ENCODE data around the gene ANXA2.

Gene ANXA2

DNA sequence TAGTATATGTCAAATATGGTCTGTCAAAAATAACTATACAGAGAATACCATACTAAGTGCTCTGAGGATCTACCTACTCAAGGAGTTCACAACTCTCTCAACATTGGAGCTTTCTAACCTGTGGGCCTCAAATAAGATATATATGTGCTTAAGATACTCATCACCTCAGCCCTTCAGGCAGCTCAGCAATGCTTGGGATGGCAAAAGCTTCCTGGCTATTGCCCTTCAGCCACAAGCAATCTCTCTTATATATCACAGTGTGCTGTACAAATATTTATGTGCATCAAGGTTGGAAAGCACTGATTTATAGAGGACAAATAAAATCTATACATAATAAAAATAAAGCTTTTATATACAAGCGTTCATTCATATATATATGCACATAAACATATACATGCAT, 40.9 kb upstream of the ANXA2 start:
- no peak overlapping the region for H3K4me3 ChIP-seq
- intact Hi-C loops (cut with DNase I; ENCODE audit: low total_unique reads) = no loop called here
- H3K27ac ChIP-seq = no peak overlapping the region
- no peaks in the 10 kb centered on the region for H3K9me3 ChIP-seq
- TF ChIP-seq, protein P1, sequence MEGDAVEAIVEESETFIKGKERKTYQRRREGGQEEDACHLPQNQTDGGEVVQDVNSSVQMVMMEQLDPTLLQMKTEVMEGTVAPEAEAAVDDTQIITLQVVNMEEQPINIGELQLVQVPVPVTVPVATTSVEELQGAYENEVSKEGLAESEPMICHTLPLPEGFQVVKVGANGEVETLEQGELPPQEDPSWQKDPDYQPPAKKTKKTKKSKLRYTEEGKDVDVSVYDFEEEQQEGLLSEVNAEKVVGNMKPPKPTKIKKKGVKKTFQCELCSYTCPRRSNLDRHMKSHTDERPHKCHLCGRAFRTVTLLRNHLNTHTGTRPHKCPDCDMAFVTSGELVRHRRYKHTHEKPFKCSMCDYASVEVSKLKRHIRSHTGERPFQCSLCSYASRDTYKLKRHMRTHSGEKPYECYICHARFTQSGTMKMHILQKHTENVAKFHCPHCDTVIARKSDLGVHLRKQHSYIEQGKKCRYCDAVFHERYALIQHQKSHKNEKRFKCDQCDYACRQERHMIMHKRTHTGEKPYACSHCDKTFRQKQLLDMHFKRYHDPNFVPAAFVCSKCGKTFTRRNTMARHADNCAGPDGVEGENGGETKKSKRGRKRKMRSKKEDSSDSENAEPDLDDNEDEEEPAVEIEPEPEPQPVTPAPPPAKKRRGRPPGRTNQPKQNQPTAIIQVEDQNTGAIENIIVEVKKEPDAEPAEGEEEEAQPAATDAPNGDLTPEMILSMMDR (IDR thresholded peaks at IDR 0.05) = no peak
- H3K36me3 ChIP-seq = peaks cover 11 to 51% (median 29%) of the 10 kb centered on the region in 3 donors
- H3K27me3 ChIP-seq = no peaks in the 10 kb centered on the region
- H3K4me1 ChIP-seq = no peaks in the 10 kb centered on the region
- no peak for DNase-seq

DNA sequence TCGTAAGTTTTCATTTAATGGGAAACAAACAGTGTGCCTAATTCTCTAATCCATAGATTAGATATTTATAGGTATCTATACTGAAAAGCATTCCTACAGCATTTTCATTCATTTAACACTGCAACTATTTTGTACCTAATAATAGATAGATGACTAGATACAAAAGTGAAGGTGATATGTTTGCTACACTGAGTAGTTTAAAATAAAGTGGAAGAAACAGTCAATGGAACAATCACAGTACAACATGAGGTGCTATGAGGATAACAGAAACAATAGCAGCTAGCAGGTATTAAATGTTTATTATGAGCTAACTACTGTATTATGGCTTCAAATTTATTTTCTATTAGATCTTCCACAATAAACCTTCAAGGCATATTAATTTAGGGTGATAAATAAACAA, 31.1 kb upstream of the ANXA2 start:
- TF ChIP-seq, protein P1 (IDR thresholded peaks at IDR 0.05) = no peak
- peaks cover 8 to 25% (median 10%) of the 10 kb centered on the region in 4 donors for H3K4me1 ChIP-seq
- no peak overlapping the region for H3K4me3 ChIP-seq
- H3K36me3 ChIP-seq = peaks cover 0 to 25% (median 19%) of the 10 kb centered on the region in 3 donors
- H3K9me3 ChIP-seq = no peaks in the 10 kb centered on the region
- H3K27me3 ChIP-seq = no peaks in the 10 kb centered on the region
- no peak for DNase-seq
- no peak overlapping the region for H3K27ac ChIP-seq
- intact Hi-C loops (cut with DNase I; ENCODE audit: low total_unique reads) = no loop called here

DNA sequence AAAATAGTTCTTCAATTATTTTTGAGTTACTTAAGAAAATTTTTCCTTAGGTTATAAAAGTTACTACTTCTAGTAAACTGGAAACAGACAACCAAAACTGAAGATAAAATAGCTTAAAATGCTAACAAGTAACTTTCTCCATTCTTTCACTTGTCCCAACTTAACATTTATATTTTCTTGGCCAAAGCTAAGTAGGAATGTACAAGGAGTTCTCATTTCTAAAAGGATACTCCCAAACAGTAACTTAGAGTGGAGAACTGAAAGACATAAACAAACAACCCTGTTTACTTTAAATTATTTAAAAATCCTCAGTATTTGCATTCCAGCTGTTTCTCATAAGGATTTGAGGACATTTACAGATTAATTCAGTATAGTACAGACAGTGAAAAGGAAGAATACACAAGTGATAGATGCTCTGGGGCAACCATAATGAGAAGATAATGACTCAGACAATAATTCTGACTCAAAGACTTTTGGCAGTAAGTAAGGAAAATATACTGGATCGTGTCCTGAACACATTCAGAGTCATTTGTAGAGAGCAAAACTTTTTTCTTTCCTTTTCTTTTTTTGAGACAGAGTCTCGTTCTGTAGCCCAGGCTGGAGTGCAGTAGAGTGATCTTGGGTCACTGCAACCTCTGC, 29.2 kb upstream of the ANXA2 start:
- H3K27ac ChIP-seq = peak overlapping the region; percentile 45 to 51

DNA sequence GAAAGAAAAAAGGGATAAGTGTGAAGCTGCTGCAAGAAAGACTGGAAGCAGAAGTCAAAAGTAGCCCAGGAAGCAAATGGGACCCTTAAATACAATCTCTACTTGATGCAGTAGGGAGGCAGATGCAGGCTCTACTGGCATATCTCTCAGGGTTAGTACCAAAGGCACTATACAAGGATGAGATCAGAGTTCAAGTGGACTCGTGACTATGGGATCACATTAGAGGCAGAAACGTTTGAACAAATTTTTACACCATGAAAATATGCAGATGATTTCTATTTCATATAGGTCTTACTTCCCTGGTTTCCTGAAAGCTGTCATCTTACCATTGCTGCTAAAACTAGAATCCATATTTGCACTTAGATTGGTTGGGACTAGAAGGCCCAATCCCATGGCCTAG, 27.7 kb upstream of the ANXA2 start:
- H3K27ac ChIP-seq = no peak overlapping the region
- H3K4me3 ChIP-seq = no peak overlapping the region

More for the DNA sequence above, 29.2 kb upstream of the ANXA2 start:
- H3K4me3 ChIP-seq = no peak overlapping the region
- H3K36me3 ChIP-seq = peaks cover 0 to 12% (median 10%) of the 10 kb centered on the region in 3 donors
- H3K4me1 ChIP-seq = peaks cover 8 to 45% (median 20%) of the 10 kb centered on the region in 4 donors
- intact Hi-C loops (cut with DNase I; ENCODE audit: low total_unique reads) = no loop called here
- DNase-seq = no peak
- TF ChIP-seq, protein P1 (IDR thresholded peaks at IDR 0.05) = no peak
- H3K9me3 ChIP-seq = no peaks in the 10 kb centered on the region
- no peaks in the 10 kb centered on the region for H3K27me3 ChIP-seq

DNA sequence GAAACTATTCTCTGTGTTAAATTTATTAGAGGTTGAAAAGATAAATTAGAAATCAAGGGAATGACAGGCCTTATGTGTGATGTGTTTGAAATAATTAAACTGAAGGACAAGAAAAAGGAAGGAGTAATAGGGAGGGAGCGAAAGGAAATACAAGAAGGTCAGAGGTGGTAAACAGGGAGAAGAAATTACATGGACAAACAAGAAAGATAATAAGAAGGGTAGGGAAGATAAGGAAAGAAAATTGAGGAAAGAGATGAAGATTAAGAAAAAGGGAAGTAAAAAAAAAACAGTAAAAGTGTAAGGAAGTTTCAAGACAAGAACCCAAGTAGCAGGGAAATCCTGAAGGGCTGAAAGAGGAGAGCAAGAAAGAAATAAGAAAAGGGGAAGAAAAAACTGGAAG, 26.2 kb upstream of the ANXA2 start:
- H3K4me3 ChIP-seq = no peak overlapping the region
- H3K27ac ChIP-seq = peak overlapping the region; percentile 41 to 44
- no peaks in the 10 kb centered on the region for H3K36me3 ChIP-seq
- no peak for DNase-seq
- H3K4me1 ChIP-seq = peaks cover 8 to 60% (median 23%) of the 10 kb centered on the region in 4 donors
- no peaks in the 10 kb centered on the region for H3K9me3 ChIP-seq
- TF ChIP-seq, protein P1 (IDR thresholded peaks at IDR 0.05) = no peak
- intact Hi-C loops (cut with DNase I; ENCODE audit: low total_unique reads) = no loop called here
- H3K27me3 ChIP-seq = no peaks in the 10 kb centered on the region

More for the DNA sequence above, 27.7 kb upstream of the ANXA2 start:
- Histone ChIP-seq H3K9me3 (no peaks in the 10 kb centered on the region), H3K36me3 (no peaks in the 10 kb centered on the region), H3K4me1 (peaks cover 8 to 52% (median 23%) of the 10 kb centered on the region in 4 donors), H3K27me3 (no peaks in the 10 kb centered on the region)
- DNase-seq = no peak
- TF ChIP-seq, protein P1 (IDR thresholded peaks at IDR 0.05) = no peak
- intact Hi-C loops (cut with DNase I; ENCODE audit: low total_unique reads) = no loop called here
